GM12874 (cell line): ENCODE data around the gene PDE4B.

Experiments
- CTCF ChIP-seq: IDR thresholded peaks from 2 replicates; pipeline ENCODE4 v1.5.1; 2011; ENCODE audit warnings: low read depth, mild to moderate bottlenecking, control low read depth, low read length, moderate library complexity; ENCODE audit not compliant: insufficient read depth

PDE4B gene

GRCh38 chr1:65881067-65881594 is 88.4 kb downstream of the PDE4B start:
- no peak for TF ChIP-seq CTCF

- TF ChIP-seq CTCF, result no peak
These were observed 89.4 kb downstream of the PDE4B start for GRCh38 chr1:65882076-65882475.

- TF ChIP-seq CTCF, result no peak
These were observed 96.7 kb downstream of the PDE4B start for GRCh38 chr1:65889441-65889840.

GRCh38 chr1:65890201-65890843 is 97.6 kb downstream of the PDE4B start:
- TF ChIP-seq CTCF, result no peak

GRCh38 chr1:65894738-65895605 is 102.3 kb downstream of the PDE4B start:
- no peak for TF ChIP-seq CTCF

GRCh38 chr1:65896721-65897120 is 104.0 kb downstream of the PDE4B start:
- no peak for TF ChIP-seq CTCF

GRCh38 chr1:65897485-65897884 is 104.8 kb downstream of the PDE4B start:
- no peak for TF ChIP-seq CTCF
